Central memory CD8-positive, alpha-beta T cell (primary cell): ENCODE data around the gene MOCOS.

Source experiments
- ATAC-seq: fragments of 150-1000 bp; cut with Tn5 transposase; replicated peaks from 2 replicates; pipeline ENCODE4 v1.10.0; 2022; ENCODE audit warnings: mild to moderate bottlenecking, moderate FRiP score, moderate number of reproducible peaks; ENCODE audit not compliant: poor library complexity, severe bottlenecking; ENCODE audit errors: extremely low read depth
- DNase-seq, 2 donors: peaks; one replicate each; pipeline ENCODE4 v3.0.0; 2021; ENCODE audit warnings: low spot score in 2 of 2
- H3K27ac Mint-ChIP-seq: one replicate; pipeline ENCODE4 v1.8.0; 2022; ENCODE audit warnings: low read depth, mild to moderate bottlenecking, moderate library complexity, mixed read lengths
- H3K27me3 Mint-ChIP-seq: one replicate; pipeline ENCODE4 v1.8.0; 2022; ENCODE audit warnings: mixed read lengths
- H3K36me3 Mint-ChIP-seq: one replicate; pipeline ENCODE4 v1.8.0; 2022; ENCODE audit warnings: mild to moderate bottlenecking, moderate library complexity, mixed read lengths; ENCODE audit not compliant: insufficient read depth
- H3K4me1 Mint-ChIP-seq: one replicate; pipeline ENCODE4 v1.8.0; 2022; ENCODE audit warnings: mixed read lengths
- H3K4me3 Mint-ChIP-seq: one replicate; pipeline ENCODE4 v1.8.0; 2022; ENCODE audit warnings: mild to moderate bottlenecking, moderate library complexity, mixed read lengths
- H3K9me3 Mint-ChIP-seq: one replicate; pipeline ENCODE4 v1.8.0; 2022; ENCODE audit warnings: mixed read lengths

Gene MOCOS

DNA sequence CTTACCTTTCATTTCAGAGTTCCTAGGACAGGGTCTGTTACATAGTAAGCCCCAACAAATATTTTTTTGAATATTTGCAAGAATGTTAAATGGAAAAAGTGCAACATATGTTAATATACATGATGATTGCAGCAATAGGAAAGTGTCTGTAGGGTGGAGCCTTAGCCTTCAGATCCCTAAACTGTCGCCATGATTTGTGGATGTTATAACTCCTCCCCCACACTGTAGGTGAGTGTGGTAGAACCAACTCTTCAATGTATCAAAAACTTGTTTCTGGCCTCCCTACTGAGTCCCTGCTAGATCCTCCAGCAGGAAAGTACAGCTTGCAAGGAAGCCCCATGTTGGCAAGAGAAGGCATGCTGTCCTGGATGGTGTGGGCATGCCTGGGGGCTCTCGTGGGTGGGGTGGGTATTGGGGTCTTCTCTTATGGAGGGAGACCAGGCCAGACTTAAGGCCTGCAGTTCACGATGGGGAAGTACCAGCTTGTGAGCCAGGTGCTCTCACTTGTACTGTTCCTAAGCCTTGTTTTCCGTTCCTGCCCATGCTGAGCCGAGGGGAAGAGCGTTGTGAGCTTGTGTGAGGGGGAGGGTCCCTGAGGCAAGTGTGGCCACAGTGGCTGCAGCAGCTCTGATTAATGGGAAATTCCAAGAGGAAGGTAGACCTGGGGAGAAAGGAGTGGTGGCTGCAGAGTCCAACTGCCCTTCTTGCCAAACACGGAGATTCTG lies 121.6 kb downstream of the MOCOS start:
- Mint-ChIP-seq H3K27ac (no peak overlapping the region), H3K4me3 (no peak overlapping the region), H3K4me1 (no peaks in the 10 kb centered on the region), H3K9me3 (no peaks in the 10 kb centered on the region), H3K36me3 (peaks cover 3% of the 10 kb centered on the region), H3K27me3 (peaks cover 66% of the 10 kb centered on the region)
- DNase-seq, result no peak
- ATAC-seq, result no peak

DNA sequence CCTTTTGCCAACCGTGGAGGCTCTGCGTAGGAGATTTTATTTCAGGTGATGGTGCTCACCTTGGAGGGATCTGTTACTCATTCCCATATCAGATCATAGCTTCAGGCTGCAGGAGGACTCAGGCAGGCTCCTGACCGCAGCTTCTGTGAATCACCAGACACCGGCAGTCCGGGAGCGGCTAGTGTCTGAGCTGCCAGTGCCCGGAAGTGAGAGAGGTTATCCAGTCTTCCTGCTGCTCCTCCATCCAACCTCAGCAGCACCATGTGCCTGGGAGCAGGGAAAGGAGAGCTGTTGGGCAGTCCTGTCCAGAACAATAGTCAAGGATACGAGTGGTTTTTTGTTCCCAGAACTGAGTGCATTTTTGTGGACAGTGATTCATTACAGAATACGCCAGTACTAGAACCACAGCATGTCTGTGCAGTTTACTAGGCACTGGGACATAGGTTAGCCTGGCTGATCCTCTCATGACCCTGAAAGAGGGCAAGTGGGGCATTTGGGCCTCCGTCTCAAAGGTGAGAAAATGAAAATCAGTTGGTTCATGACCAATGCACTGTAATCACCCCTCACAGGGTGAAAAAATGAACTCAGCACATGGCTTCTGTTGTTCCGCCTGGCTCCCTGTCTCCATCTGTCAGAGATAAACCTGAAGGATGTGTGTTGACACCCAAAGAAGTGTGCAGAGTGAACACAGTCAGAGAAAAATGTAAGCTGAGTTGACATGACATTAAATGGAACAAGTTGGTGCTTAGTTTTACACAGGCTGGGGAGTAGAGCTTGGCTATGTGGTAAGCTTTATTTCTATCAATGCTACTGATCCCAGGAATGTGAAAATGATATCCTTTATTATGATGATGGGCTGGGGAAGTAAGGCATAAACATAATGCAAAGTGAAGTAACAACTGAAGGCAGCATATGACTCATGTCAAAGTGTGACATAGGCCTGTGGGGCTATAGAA lies 122.4 kb downstream of the MOCOS start:
- ATAC-seq, result no peak
- Mint-ChIP-seq H3K27me3 (peaks cover 60% of the 10 kb centered on the region), H3K4me3 (no peak overlapping the region), H3K9me3 (no peaks in the 10 kb centered on the region), H3K27ac (no peak overlapping the region), H3K36me3 (peaks cover 3% of the 10 kb centered on the region), H3K4me1 (no peaks in the 10 kb centered on the region)
- no peak for DNase-seq

DNA sequence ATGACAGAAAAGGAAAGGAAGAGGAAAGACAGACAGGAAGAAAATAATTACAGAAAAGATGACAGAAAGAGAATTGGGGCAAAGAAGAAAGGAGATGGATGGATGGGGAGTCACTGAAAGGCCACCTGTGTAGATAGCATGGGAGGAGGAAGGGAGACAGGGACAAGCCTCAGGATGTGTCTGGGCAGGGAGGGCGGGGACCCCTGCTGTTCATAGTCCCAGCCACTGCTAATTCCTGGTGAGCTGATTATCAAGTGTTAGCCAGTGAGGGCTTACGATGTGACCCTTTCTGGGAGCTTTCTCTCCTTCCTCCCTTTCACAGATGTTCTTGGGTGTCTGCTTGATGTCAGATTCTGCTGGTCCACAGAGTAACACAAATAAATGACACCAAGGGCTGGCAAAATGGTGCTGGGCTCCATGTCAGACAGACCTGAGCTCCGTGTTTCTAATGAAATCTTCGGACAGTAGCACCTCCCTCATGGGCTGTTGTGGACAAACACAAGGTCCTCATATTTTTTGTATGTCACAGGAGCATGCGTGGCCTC lies 123.8 kb downstream of the MOCOS start:
- Mint-ChIP-seq H3K4me1 (no peaks in the 10 kb centered on the region), H3K27ac (no peak overlapping the region), H3K27me3 (peaks cover 46% of the 10 kb centered on the region), H3K36me3 (peaks cover 3% of the 10 kb centered on the region), H3K9me3 (no peaks in the 10 kb centered on the region), H3K4me3 (no peak overlapping the region)
- DNase-seq (no peak), ATAC-seq (no peak)

DNA sequence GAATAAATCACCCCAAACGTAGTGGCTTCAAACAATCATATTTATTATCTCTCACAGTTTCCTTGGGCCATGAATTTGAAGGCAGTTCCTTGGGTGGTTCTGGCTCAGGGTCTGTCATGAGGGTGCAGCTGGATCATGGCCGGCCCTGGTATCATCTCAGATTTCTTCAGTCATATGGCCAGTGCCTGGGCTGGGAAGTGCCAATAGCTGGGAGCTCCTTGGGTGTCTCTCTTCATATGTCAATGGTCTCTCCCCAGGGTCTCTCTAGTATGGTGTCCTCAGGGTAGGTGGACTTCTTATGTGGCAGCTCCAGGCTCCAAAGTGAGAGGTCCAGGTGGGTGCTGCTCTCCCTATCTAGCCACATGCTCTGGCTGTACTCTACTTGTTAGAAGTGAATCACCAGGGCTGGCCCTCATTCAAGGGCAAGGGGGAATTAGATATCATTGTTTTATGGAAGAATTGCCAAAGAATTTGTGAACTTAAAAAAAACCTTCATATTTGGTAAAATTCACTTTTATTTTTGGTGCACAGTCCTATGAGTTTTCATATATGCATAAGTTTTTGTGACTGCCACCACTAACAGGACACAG lies 125.6 kb downstream of the MOCOS start:
- Mint-ChIP-seq H3K27ac (no peak overlapping the region), H3K9me3 (no peaks in the 10 kb centered on the region), H3K27me3 (peaks cover 32% of the 10 kb centered on the region), H3K36me3 (peaks cover 3% of the 10 kb centered on the region), H3K4me1 (no peaks in the 10 kb centered on the region), H3K4me3 (no peak overlapping the region)
- ATAC-seq, result no peak
- no peak for DNase-seq

DNA sequence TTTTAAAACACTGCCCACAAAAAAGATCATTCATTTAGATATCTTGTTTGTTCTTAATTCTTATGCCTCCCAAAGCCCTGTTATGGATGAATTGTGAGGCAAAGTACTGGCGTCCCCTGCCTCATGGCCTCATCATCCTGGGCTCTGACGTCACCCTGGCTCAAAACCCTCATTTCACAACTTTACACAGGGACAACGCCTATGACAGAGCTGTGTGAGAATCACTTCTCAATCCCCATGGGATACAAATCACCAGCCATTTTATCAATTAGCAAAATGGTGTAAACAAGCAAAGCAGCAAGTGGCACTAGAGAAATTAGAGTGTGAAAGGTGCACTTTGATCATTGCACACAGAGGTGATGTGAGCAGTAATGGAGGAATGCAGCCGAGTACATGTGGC lies 126.8 kb downstream of the MOCOS start:
- Mint-ChIP-seq H3K27ac (no peak overlapping the region), H3K27me3 (peaks cover 44% of the 10 kb centered on the region), H3K4me3 (no peak overlapping the region), H3K9me3 (peaks cover 5% of the 10 kb centered on the region), H3K4me1 (no peaks in the 10 kb centered on the region), H3K36me3 (peaks cover 3% of the 10 kb centered on the region)
- ATAC-seq, result no peak
- no peak for DNase-seq

DNA sequence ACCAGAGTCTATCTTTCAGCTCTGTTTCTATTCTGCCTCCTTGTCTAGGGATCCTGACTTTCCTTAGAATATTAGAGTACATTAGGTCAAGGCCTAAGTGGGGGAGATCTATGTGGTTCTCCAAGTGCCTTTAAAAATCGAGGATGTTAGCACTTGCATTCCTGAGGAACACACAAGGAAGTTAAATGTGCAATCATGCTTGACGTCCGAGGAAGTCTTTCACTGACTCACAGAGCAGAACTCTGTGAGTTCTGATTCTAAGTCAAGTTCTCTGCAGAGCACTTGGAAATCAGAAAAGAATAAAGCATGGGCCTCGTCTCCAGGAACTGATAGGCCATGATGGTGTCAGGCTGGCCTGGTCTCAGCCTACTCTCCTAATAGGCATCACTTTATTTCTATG lies 127.5 kb downstream of the MOCOS start:
- DNase-seq, result no peak
- ATAC-seq, result no peak
- Mint-ChIP-seq H3K27ac (no peak overlapping the region), H3K36me3 (peaks cover 3% of the 10 kb centered on the region), H3K27me3 (peaks cover 51% of the 10 kb centered on the region), H3K4me3 (no peak overlapping the region), H3K9me3 (peaks cover 5% of the 10 kb centered on the region), H3K4me1 (no peaks in the 10 kb centered on the region)

DNA sequence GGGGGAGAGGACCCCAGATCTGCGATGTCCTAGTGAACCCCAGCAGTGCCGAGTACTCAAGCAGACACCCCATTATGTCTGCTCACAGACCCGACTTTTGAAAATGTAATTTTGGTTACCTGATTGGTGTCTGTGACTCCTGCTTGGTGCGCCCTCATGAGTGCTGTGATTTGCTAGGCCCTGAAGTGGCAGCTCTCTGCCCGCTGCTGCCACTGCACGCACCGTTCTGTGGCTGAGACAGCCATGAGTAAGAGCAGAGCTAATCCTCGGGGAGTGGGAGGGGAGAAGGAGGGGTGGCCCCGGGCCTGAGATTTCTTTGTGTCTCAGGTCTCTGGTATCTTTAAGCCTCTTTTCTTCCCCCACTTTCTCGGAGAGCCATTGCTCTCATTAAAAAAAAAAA lies 128.4 kb downstream of the MOCOS start:
- Mint-ChIP-seq H3K27ac (no peak overlapping the region), H3K36me3 (peaks cover 3% of the 10 kb centered on the region), H3K27me3 (peaks cover 53% of the 10 kb centered on the region), H3K9me3 (peaks cover 5% of the 10 kb centered on the region), H3K4me3 (no peak overlapping the region), H3K4me1 (no peaks in the 10 kb centered on the region)
- DNase-seq (no peak), ATAC-seq (no peak)

DNA sequence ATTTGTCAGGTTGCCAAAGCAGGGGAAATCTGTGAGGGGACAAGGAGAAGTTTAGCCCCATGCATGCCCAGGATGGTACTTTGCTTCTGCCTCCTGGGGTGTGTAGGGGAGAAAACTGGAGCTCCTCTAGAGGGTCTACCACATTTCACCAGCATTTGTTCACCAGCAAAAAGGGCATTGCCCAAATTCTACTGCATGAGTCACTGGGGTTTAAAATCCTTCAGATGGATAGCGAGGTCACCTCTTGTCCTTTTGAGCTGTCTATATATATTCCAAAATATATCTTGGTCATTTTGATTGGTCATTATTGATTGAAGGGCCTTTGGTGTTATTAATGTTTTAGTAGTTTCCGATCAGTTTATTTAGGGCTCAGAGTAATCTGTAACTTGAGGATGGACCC lies 128.9 kb downstream of the MOCOS start:
- Mint-ChIP-seq H3K36me3 (peaks cover 3% of the 10 kb centered on the region), H3K4me3 (no peak overlapping the region), H3K27me3 (peaks cover 53% of the 10 kb centered on the region), H3K4me1 (no peaks in the 10 kb centered on the region), H3K9me3 (peaks cover 5% of the 10 kb centered on the region), H3K27ac (no peak overlapping the region)
- DNase-seq (no peak), ATAC-seq (no peak)
